GM12892 (cell line): ENCODE results near the gene SCGB3A1.

Experiments used
- POLR2A ChIP-seq: IDR thresholded peaks from 2 replicates; pipeline ENCODE4 v1.6.1; 2011; ENCODE audit warnings: low read depth, low read length, control low read depth
- POLR2AphosphoS5 ChIP-seq: IDR thresholded peaks from 2 replicates; pipeline ENCODE4 v1.6.1; 2011; ENCODE audit warnings: low read depth, low read length, control low read depth
- TAF1 ChIP-seq: IDR thresholded peaks from 2 replicates; pipeline ENCODE4 v1.6.1; 2011; ENCODE audit warnings: low read depth, mild to moderate bottlenecking, control low read depth, low read length, borderline replicate concordance

- TF ChIP-seq POLR2A, result no peak
- no peak for TF ChIP-seq POLR2AphosphoS5
- no peak for TF ChIP-seq TAF1
Observed at GRCh38 chr5:180625125-180625790, 34.0 kb upstream of the SCGB3A1 start.
